ENCODE results near the gene EFCAB8.

DNA sequence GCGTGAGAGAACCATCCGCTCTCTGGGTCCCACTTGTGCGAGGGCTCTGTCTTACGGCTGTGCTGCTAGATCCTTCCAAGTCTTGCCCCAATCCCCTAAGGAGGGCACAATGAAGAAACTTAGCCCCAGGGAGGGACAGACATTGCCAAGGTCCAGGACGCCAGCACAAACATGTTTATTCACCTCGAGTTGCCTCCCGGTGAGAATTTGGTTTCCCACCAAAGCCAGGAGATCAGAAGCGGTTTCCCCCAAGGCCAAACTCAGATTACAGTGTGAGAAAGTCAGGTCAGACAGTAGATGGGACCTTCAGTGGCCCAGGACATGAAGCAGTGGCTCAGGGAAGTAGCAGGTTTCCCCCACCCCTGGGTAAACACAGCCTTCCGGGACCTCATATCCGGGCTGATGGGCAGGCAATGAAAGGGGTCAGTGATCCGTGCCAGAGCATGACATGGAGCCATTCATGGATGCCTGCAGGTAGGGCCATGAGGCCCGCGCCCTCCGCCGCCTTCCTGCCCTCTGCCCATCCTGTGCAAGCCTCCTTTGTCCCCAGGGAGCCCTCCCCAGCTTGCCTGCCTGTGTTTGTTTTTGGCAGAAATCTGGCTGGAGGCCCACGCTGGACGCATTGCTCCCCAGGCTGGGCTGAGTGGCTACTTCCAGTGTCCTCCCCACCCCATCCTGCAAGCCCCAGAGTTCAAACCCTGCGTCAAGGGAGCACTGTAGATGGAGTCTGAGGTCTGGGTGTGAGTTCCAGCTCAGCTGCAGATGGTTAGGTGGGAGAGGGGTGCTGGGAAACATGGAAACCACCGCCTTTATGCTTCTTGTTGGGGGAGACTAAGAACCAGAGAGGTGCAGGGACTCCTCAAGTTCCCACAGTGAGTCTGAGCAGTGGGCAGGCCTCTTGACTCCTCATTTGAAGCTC is 150.8 kb downstream of the EFCAB8 start:
- TF ChIP-seq, protein P1, sequence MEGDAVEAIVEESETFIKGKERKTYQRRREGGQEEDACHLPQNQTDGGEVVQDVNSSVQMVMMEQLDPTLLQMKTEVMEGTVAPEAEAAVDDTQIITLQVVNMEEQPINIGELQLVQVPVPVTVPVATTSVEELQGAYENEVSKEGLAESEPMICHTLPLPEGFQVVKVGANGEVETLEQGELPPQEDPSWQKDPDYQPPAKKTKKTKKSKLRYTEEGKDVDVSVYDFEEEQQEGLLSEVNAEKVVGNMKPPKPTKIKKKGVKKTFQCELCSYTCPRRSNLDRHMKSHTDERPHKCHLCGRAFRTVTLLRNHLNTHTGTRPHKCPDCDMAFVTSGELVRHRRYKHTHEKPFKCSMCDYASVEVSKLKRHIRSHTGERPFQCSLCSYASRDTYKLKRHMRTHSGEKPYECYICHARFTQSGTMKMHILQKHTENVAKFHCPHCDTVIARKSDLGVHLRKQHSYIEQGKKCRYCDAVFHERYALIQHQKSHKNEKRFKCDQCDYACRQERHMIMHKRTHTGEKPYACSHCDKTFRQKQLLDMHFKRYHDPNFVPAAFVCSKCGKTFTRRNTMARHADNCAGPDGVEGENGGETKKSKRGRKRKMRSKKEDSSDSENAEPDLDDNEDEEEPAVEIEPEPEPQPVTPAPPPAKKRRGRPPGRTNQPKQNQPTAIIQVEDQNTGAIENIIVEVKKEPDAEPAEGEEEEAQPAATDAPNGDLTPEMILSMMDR (IDR thresholded peaks at IDR 0.05) = no peak
- TF ChIP-seq POLR2A (IDR thresholded peaks at IDR 0.05) = no peak
